ENCODE data around the gene HUNK. TPM values are rescaled to one million over a fixed set of nuclear protein-coding genes. Genes with fewer than 3 reads are reported as not detected.
A peak's percentile ranks its signal among the peaks of the same experiment; 100 is the strongest.

HUNK gene
- 9.0 TPM for polyA plus RNA-seq (2013, experiment 1 of 2)
- 8.2 TPM for polyA plus RNA-seq (2013, experiment 2 of 2)

DNA sequence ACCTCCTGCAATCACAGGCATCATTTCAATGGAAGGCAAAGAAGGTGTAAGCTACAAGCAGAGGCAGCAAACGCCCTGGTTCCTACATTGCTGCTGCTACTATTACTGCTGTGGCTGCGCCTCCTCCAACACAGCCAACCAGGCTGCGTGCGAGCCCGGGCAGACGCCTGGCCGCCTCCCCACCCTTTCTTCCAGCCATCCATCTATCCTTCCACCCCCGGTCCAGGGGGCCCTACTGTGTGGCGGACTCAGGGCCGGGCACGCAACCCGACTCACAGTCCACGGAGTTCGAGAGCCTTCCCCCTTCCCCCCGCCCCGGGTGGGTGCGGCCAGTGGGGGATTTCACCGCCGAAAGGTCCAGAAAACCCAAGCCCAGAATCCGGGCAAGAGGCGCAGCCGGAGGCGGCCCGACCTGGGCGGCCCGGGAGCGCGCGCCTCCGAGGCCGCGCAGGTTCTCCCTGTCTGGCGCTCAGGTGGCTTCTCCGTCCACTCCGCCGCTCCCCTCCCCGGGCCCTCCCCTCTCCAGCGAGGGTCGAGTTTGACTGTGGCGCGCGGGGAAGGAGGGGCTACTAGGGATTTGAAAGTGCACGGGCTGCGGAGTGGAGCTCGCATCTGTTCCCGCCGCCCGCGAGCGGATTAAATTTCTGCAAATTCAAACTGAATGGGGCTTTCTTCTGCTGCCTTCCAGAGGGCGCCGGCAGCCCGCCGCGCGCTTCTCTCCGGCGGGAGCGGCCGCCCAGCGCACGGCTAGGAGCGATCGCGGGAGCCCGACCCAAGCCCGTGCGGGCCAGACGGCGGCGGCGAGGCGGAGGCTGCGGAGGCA is at the start of gene HUNK:
HUNK (plus strand) TSS at position 569 of the 823 bp plus-strand sequence. CDS start 655 bp downstream, outside the sequence.
- no peaks in the 10 kb centered on the region for H3K9me3 ChIP-seq (ENCODE audit: control insufficient read depth, low read length)
- peak within 1 kb of the TSS; percentile 68 for H3K4me3 ChIP-seq (ENCODE audit: extremely low read depth, insufficient read depth, low read length, poor library complexity, severe bottlenecking)
- H3K36me3 ChIP-seq (ENCODE audit: control insufficient read depth, insufficient read depth, low read length): peaks cover 9% of the 10 kb centered on the region
- WGBS, 2 experiments (ENCODE audit: insufficient coverage in 2 of 2): 0% methylated on average over 36 to 58 of the region's 74 CpGs
- no peak within 1 kb of the TSS for H3K27ac ChIP-seq (ENCODE audit: low read depth, low read length, severe bottlenecking)
- peaks cover 9% of the 10 kb centered on the region for H3K4me1 ChIP-seq (ENCODE audit: control insufficient read depth, insufficient read depth, low read length, poor library complexity, severe bottlenecking)

DNA sequence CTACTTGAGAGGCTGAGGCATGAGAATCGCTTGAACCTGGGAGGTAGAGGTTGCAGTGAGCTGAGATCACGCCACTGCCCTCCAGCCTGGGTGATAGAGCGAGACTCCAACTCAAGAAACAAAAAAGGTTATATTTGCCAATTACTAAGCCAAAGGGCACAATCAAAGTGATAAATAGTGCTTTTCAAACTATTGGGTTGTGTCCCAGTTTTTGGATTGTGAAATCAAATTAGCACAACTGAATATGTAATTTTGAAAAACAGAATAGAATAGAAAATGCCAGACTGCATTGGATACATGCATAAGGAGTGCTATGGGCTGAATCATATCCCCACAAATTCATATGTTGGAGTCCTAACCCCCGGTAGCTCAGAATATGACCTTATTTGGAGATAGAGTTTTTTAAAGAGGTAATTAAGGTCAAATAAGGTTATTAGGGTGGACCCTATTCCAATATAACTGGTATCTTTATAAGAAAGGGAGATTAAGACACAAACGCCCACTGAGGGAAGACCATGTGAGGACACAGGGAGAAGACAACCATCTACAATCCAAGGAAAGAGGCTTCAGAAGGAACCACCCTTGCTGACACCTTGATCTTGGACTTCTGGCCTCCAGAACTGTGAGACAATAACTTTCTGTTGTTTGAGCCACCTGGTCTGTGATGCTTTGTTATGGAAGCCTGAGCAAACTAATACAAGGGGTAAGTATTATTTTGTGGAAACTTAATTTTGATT is 42.9 kb upstream of the HUNK start:
- H3K9me3 ChIP-seq (ENCODE audit: control insufficient read depth, low read length): no peaks in the 10 kb centered on the region
- no peaks in the 10 kb centered on the region for H3K36me3 ChIP-seq (ENCODE audit: control insufficient read depth, insufficient read depth, low read length)
- 83 to 88% methylated on average over 1 to 3 of the region's 5 CpGs for WGBS, 2 experiments (ENCODE audit: insufficient coverage in 2 of 2)

DNA sequence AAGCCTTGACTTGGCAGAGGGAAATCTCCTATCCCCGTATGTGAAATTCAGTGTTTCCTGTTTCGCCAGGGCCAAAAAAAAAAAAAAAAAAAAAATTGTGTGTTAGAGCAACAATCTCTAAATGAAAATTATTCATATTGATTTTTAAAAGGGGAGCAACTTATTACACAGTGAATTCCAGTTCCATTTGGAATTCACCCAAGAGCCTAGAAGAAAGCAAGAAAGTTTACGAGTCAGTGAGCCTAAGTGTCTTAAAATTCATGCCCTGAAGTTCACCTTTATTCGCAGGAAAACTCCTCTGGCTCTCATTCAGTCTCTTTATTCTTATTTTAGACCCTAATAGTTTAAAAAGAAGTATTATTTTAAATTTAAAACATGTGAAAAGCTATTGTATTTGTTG is 42.1 kb upstream of the HUNK start:
- Histone ChIP-seq H3K36me3 (ENCODE audit: control insufficient read depth, insufficient read depth, low read length) (no peaks in the 10 kb centered on the region), H3K4me1 (ENCODE audit: control insufficient read depth, insufficient read depth, low read length, poor library complexity, severe bottlenecking) (no peaks in the 10 kb centered on the region)
- 80 to 100% methylated on average over 1 of the region's 4 CpGs for WGBS, 2 experiments (ENCODE audit: insufficient coverage in 2 of 2)

More for the DNA sequence above, 42.9 kb upstream of the HUNK start:
- Histone ChIP-seq H3K4me1 (ENCODE audit: control insufficient read depth, insufficient read depth, low read length, poor library complexity, severe bottlenecking) (no peaks in the 10 kb centered on the region), H3K4me3 (ENCODE audit: extremely low read depth, insufficient read depth, low read length, poor library complexity, severe bottlenecking) (no peak overlapping the region), H3K27ac (ENCODE audit: low read depth, low read length, severe bottlenecking) (no peak overlapping the region)

DNA sequence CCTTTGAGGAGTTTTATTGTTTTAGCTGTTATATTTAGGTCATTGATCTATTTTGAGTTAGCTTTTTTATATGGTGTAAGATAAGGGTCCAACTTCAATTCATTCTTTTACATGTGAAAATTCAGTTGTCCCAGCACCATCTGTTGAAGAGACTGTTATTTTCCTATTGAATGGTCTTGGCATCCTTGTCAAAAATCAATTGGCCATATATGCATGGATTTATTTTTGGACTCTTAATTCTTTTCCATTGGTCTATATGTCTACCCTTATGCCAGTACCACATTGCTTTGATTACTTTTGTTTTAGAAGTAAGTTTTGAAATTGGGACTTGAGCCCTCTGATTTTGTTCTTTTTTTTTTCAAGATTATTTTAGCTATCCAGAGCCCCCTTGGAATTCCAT is 35.8 kb upstream of the HUNK start:
- no peaks in the 10 kb centered on the region for H3K9me3 ChIP-seq (ENCODE audit: control insufficient read depth, low read length)

More for the DNA sequence above, 42.1 kb upstream of the HUNK start:
- Histone ChIP-seq H3K9me3 (ENCODE audit: control insufficient read depth, low read length) (no peaks in the 10 kb centered on the region), H3K4me3 (ENCODE audit: extremely low read depth, insufficient read depth, low read length, poor library complexity, severe bottlenecking) (no peak overlapping the region), H3K27ac (ENCODE audit: low read depth, low read length, severe bottlenecking) (no peak overlapping the region)

DNA sequence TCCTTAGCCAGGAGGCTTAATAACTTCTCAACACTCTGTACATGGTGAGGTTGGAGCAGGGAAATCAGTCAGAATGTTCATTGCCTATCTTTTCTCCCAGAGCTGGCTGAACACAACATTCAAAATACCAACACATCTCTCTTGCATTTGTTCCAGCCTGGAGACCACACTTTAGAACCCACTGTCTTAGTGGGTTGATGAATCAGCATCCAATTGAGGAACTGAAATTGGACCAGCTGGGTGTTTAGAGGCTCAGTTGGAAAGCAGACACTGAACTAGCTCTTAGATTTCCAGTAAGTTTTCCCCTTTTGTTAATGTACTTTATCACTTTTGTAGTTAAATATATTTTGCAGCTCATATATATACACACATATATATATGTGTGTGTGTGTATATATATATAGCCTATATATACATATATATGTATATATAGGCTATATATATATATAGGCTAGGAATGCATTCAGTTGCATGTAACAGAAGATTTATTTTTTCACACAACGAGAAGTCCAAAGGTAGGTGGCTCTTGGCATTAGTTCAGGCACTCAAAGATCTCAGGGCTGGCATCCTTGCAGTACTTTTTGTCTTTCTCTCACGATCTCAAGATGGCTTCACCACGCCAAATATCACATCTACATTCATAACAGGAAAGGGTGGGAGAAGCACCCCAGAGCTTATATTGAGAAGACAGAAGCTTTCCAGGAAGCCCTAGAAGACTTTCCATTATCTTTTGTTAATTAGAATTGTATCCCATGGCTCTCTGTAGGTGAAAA is 35.0 kb upstream of the HUNK start:
- Histone ChIP-seq H3K9me3 (ENCODE audit: control insufficient read depth, low read length) (no peaks in the 10 kb centered on the region), H3K4me3 (ENCODE audit: extremely low read depth, insufficient read depth, low read length, poor library complexity, severe bottlenecking) (no peak overlapping the region), H3K36me3 (ENCODE audit: control insufficient read depth, insufficient read depth, low read length) (no peaks in the 10 kb centered on the region), H3K27ac (ENCODE audit: low read depth, low read length, severe bottlenecking) (no peak overlapping the region), H3K4me1 (ENCODE audit: control insufficient read depth, insufficient read depth, low read length, poor library complexity, severe bottlenecking) (no peaks in the 10 kb centered on the region)
- WGBS, 2 experiments (ENCODE audit: insufficient coverage in 2 of 2): 94 to 100% methylated on average over 1 to 2 of the region's 3 CpGs

More for the DNA sequence above, 35.8 kb upstream of the HUNK start:
- Histone ChIP-seq H3K4me3 (ENCODE audit: extremely low read depth, insufficient read depth, low read length, poor library complexity, severe bottlenecking) (no peak overlapping the region), H3K36me3 (ENCODE audit: control insufficient read depth, insufficient read depth, low read length) (no peaks in the 10 kb centered on the region), H3K4me1 (ENCODE audit: control insufficient read depth, insufficient read depth, low read length, poor library complexity, severe bottlenecking) (no peaks in the 10 kb centered on the region), H3K27ac (ENCODE audit: low read depth, low read length, severe bottlenecking) (no peak overlapping the region)

DNA sequence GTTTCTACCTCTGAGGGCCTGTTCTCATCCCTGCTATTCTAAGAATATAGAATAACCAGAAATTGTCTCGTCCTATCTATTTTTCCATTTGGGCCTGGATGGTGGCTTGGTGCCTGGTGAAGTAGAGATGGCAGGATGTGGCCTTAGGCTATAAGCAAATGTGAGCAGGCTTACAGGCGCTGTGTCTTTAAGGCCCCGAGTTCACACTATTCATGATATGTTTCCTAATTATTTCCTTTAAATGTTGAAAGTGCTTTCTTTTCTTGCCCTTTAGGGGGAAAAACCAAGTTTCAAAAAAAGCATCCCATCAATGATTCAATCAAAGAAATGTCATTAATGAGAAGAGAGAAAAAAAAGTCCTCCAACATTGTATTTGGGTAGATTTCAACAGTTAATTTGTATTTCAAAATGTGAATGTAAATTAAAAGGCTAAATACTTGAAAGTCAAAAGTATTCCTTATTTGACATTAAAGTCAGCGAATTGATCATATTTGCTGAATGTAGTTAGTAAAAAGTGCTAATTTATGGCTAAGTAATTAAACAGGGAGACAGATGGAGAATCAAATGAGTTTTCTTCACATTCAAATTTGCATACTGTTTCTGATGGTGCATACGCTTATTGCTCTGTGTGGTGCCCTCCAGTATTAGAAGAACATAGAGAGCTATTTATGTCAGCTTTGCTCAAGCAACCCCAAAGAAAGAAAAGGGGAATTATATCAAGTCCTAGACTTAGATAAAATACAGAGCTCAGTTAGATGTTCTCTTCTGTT is 34.0 kb upstream of the HUNK start:
- WGBS, 2 experiments (ENCODE audit: insufficient coverage in 2 of 2): 94% methylated on average over 2 of the region's 5 CpGs; no CpG with 5 or more reads in 1 of the 2 experiments
- no peaks in the 10 kb centered on the region for H3K9me3 ChIP-seq (ENCODE audit: control insufficient read depth, low read length)
- H3K4me3 ChIP-seq (ENCODE audit: extremely low read depth, insufficient read depth, low read length, poor library complexity, severe bottlenecking): no peak overlapping the region

DNA sequence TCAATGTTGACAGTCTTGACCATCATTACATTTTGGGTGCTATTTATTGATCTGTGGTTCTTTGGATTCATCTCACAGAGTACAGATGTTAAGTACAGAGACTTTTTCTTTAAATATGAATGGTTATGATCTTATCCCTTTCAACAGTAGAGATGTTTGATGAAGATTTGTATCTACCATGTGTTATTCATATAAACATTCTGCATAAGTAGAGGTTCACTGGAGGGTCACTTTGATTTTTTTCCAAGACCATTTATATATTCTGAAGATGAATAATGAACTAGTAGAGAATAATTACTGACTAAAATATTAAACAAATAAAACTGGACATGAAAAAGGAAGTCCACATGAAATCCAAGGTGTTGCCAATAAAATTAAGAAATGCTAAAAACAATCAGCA is 28.6 kb upstream of the HUNK start:
- Histone ChIP-seq H3K36me3 (ENCODE audit: control insufficient read depth, insufficient read depth, low read length) (no peaks in the 10 kb centered on the region), H3K9me3 (ENCODE audit: control insufficient read depth, low read length) (no peaks in the 10 kb centered on the region), H3K27ac (ENCODE audit: low read depth, low read length, severe bottlenecking) (no peak overlapping the region), H3K4me1 (ENCODE audit: control insufficient read depth, insufficient read depth, low read length, poor library complexity, severe bottlenecking) (no peaks in the 10 kb centered on the region), H3K4me3 (ENCODE audit: extremely low read depth, insufficient read depth, low read length, poor library complexity, severe bottlenecking) (no peak overlapping the region)

More for the DNA sequence above, 34.0 kb upstream of the HUNK start:
- H3K4me1 ChIP-seq (ENCODE audit: control insufficient read depth, insufficient read depth, low read length, poor library complexity, severe bottlenecking): no peaks in the 10 kb centered on the region
- no peak overlapping the region for H3K27ac ChIP-seq (ENCODE audit: low read depth, low read length, severe bottlenecking)
- no peaks in the 10 kb centered on the region for H3K36me3 ChIP-seq (ENCODE audit: control insufficient read depth, insufficient read depth, low read length)

DNA sequence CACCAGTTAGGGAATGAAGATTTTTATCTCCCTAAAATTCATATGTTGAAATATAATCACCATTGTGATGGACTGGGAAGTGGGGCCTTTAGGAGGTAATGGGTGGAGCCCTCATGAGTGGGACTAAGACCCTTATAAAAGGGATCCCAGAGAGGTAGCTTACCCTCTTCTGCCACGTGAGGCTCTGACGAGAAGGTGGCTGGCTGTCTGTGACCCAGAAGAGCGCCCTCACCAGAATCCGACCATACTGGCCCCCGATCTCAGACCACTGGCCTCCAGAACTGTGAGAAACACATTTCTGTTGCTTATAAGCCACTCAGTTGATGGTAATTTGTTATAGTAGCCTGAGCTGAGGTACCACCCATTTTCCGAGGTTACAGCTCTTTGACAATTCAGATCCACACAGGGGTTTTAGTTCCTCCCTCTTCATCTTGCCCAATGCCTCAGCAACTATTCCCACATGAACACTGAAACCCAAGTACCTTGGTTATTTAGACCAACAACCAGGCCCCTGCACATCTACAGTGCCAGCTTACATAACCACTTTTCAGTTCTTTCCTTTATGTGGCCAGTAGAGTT is 27.6 kb upstream of the HUNK start:
- H3K9me3 ChIP-seq (ENCODE audit: control insufficient read depth, low read length): no peaks in the 10 kb centered on the region
- no peak overlapping the region for H3K27ac ChIP-seq (ENCODE audit: low read depth, low read length, severe bottlenecking)
- H3K4me3 ChIP-seq (ENCODE audit: extremely low read depth, insufficient read depth, low read length, poor library complexity, severe bottlenecking): no peak overlapping the region
- H3K4me1 ChIP-seq (ENCODE audit: control insufficient read depth, insufficient read depth, low read length, poor library complexity, severe bottlenecking): no peaks in the 10 kb centered on the region
- no peaks in the 10 kb centered on the region for H3K36me3 ChIP-seq (ENCODE audit: control insufficient read depth, insufficient read depth, low read length)
- 60 to 74% methylated on average over 3 to 6 of the region's 6 CpGs for WGBS, 2 experiments (ENCODE audit: insufficient coverage in 2 of 2)

DNA sequence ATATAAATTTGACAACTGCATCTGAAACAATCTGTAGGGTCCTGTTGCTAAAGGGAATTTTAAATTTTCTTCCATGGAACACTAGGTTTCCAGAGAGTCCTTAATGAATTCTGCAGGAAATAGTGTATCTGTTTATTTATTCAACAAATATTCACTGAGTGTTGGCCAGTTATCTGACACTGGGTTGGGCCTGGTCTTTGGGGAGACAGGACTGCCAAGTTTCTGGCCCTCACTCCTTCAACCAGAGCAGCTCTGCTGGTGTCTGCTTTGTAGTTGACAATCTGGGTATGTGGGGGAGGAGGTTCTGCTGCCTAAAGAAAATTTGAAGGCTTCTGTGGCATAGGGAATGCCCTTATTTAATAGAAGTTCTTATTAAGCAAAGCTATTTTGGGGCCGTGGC is 26.1 kb upstream of the HUNK start:
- no peak overlapping the region for H3K27ac ChIP-seq (ENCODE audit: low read depth, low read length, severe bottlenecking)
- no peaks in the 10 kb centered on the region for H3K9me3 ChIP-seq (ENCODE audit: control insufficient read depth, low read length)
- H3K36me3 ChIP-seq (ENCODE audit: control insufficient read depth, insufficient read depth, low read length): no peaks in the 10 kb centered on the region
- WGBS, 2 experiments (ENCODE audit: insufficient coverage in 2 of 2): 100% methylated on average over 1 of the region's 1 CpG; no CpG with 5 or more reads in 1 of the 2 experiments
- H3K4me3 ChIP-seq (ENCODE audit: extremely low read depth, insufficient read depth, low read length, poor library complexity, severe bottlenecking): no peak overlapping the region
- no peaks in the 10 kb centered on the region for H3K4me1 ChIP-seq (ENCODE audit: control insufficient read depth, insufficient read depth, low read length, poor library complexity, severe bottlenecking)

DNA sequence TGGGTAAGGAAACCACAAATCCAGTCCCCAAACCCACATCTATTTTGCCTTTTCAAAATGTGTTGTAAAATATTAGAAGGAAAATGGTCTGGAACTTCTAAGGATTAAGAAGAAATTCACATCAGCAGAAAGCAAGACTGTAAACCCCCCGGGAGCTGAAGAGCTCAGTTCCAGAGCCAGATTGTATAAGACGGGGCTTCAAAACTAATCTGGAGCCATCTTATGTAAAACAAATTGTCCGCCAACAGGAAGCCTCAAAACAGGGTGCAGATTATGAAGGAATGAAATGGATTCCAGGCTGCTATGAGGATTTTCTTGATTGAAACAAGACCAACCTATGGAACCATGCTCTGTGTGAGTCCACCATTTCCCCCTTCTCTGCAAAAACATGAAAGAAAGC is 25.1 kb upstream of the HUNK start:
- no peaks in the 10 kb centered on the region for H3K36me3 ChIP-seq (ENCODE audit: control insufficient read depth, insufficient read depth, low read length)
- H3K27ac ChIP-seq (ENCODE audit: low read depth, low read length, severe bottlenecking): no peak overlapping the region
- no peaks in the 10 kb centered on the region for H3K4me1 ChIP-seq (ENCODE audit: control insufficient read depth, insufficient read depth, low read length, poor library complexity, severe bottlenecking)
- H3K4me3 ChIP-seq (ENCODE audit: extremely low read depth, insufficient read depth, low read length, poor library complexity, severe bottlenecking): no peak overlapping the region
- WGBS, 2 experiments (ENCODE audit: insufficient coverage in 2 of 2): 95 to 100% methylated on average over 2 to 3 of the region's 3 CpGs
- H3K9me3 ChIP-seq (ENCODE audit: control insufficient read depth, low read length): no peaks in the 10 kb centered on the region
